Gastrocnemius medialis (tissue), 4 donors: Measurements from ENCODE around the gene SH3GL1. TPM values are rescaled to one million over a fixed set of nuclear protein-coding genes. Genes with fewer than 3 reads are reported as not detected.

Experiments
- ATAC-seq, 2 donors: fragments of 150-250 bp; one replicate each; pipeline ENCODE4 v1.9.1; 2016
- DNase-seq, 2 donors: peaks; one replicate each; pipeline ENCODE4 v3.0.0-alpha.2; 2019
- H3K27ac ChIP-seq, 4 donors: fragments of 200-600 bp; sonication (generic); 1 replicate in 1 of 4; 2 replicates in 3 of 4; pipeline ENCODE4 v1.5.1; 2016 to 2018; ENCODE audit warnings: mild to moderate bottlenecking in 2 of 4, moderate library complexity in 1 of 4
- H3K27me3 ChIP-seq, 3 donors: fragments of 200-600 bp; sonication (generic) in 2 of 3; 1 replicate in 1 of 3; 2 replicates in 2 of 3; pipeline versions ENCODE4 v1.5.1 to v1.6.0; 2016 to 2019; ENCODE audit warnings: mild to moderate bottlenecking in 1 of 3, moderate library complexity in 1 of 3
- H3K36me3 ChIP-seq, 2 donors: fragments of 200-600 bp; sonication (generic) in 1 of 2; one replicate each; pipeline ENCODE4 v1.5.1; 2017 to 2018
- H3K4me1 ChIP-seq, 2 donors: fragments of 200-600 bp; sonication (generic) in 1 of 2; one replicate each; pipeline ENCODE4 v1.5.1; 2016 to 2017; ENCODE audit warnings: mild to moderate bottlenecking in 2 of 2
- H3K4me3 ChIP-seq, 4 donors: fragments of 200-600 bp; sonication (generic) in 3 of 4; 1 replicate in 1 of 4; 2 replicates in 3 of 4; pipeline ENCODE4 v1.5.1; 2016 to 2019; ENCODE audit warnings: mild to moderate bottlenecking in 2 of 4
- H3K9me3 ChIP-seq, 3 donors: fragments of 200-600 bp; sonication (generic) in 2 of 3; 1 replicate in 1 of 3; 2 replicates in 2 of 3; pipeline ENCODE4 v1.5.1; 2016 to 2019
- CTCF ChIP-seq, 5 experiments: fragments of 450-650 bp in 3 of 5; fragments of 200-600 bp in 2 of 5; sonication (generic) in 2 of 5; IDR thresholded peaks in 4 of 5; conservative IDR thresholded peaks in 1 of 5; 1 replicate in 4 of 5; 2 replicates in 1 of 5; pipeline ENCODE4 v1.5.1; 2016 to 2019; ENCODE audit warnings: antibody characterized with exemption in 5 of 5, mild to moderate bottlenecking in 3 of 5, moderate library complexity in 3 of 5
- POLR2A ChIP-seq, 2 donors: fragments of 450-650 bp; IDR thresholded peaks; one replicate each; pipeline ENCODE4 v1.6.1; 2017; ENCODE audit warnings: antibody characterized with exemption in 2 of 2, mild to moderate bottlenecking in 2 of 2, moderate library complexity in 2 of 2
- in situ Hi-C, 4 donors: fragments of 200-750 bp; cut with MboI; loops; one replicate each; pipeline versions ENCODE4 v1.15.0 to v1.8.0; 2017; ENCODE audit warnings: low sequenced_read_pairs in 4 of 4
- intact Hi-C: fragments of 100-400 bp; cut with DNase I; formaldehyde crosslinking; loops from one replicate; pipeline ENCODE4 v1.15.1; 2023; ENCODE audit warnings: low total_unique reads
- total RNA-seq, 4 donors: library from RNA; depleted of rRNA; stranded (reverse); fragments of >200 nt; gene quantifications; one replicate each; pipeline versions ENCODE4 v1.1.0 to v1.2.3, GENCODE V29; 2016

Gene SH3GL1
- total RNA-seq, 4 donors from 2014 or later, result 11.6 to 19.4 (median 15.8) TPM

GRCh38 chr19:4429771-4430171 is 29.4 kb upstream of the SH3GL1 start:
- TF ChIP-seq POLR2A (IDR thresholded peaks at IDR 0.05) (no peak), CTCF (IDR thresholded peaks at IDR 0.05 in 4 of 5, conservative IDR thresholded peaks at IDR 0.05 in 1 of 5) (no peak)
- Histone ChIP-seq H3K27me3 (no peaks in the 10 kb centered on the region), H3K4me3 (no peak overlapping the region), H3K4me1 (no peaks in the 10 kb centered on the region), H3K9me3 (no peaks in the 10 kb centered on the region), H3K27ac (no peak overlapping the region), H3K36me3 (peaks cover 0 to 34% of the 10 kb centered on the region in 2 donors)
- ATAC-seq (no peak), DNase-seq (no peak)
- in situ Hi-C loops, result no loop called here
- intact Hi-C loops, result no loop called here

- TF ChIP-seq CTCF (IDR thresholded peaks at IDR 0.05 in 4 of 5, conservative IDR thresholded peaks at IDR 0.05 in 1 of 5) (no peak), POLR2A (IDR thresholded peaks at IDR 0.05) (no peak)
- Histone ChIP-seq H3K4me1 (no peaks in the 10 kb centered on the region), H3K4me3 (no peak overlapping the region), H3K27me3 (no peaks in the 10 kb centered on the region), H3K36me3 (peaks cover 0 to 34% of the 10 kb centered on the region in 2 donors), H3K9me3 (no peaks in the 10 kb centered on the region), H3K27ac (no peak overlapping the region)
- DNase-seq (no peak), ATAC-seq (no peak)
- in situ Hi-C loops, result no loop called here
- intact Hi-C loops, result no loop called here
Observed at GRCh38 chr19:4429256-4429655, 28.9 kb upstream of the SH3GL1 start.

GRCh38 chr19:4428326-4428975 is 28.1 kb upstream of the SH3GL1 start:
- H3K9me3 ChIP-seq, result no peaks in the 10 kb centered on the region
- in situ Hi-C loops, result no loop called here
- DNase-seq (no peak), ATAC-seq (no peak)
- no peak overlapping the region for H3K4me3 ChIP-seq
- H3K27me3 ChIP-seq, result no peaks in the 10 kb centered on the region
- intact Hi-C loops, result no loop called here
- no peaks in the 10 kb centered on the region for H3K4me1 ChIP-seq
- TF ChIP-seq CTCF (IDR thresholded peaks at IDR 0.05 in 4 of 5, conservative IDR thresholded peaks at IDR 0.05 in 1 of 5) (no peak), POLR2A (IDR thresholded peaks at IDR 0.05) (no peak)
- no peak overlapping the region for H3K27ac ChIP-seq
- H3K36me3 ChIP-seq, result peaks cover 0 to 33% of the 10 kb centered on the region in 2 donors

DNA sequence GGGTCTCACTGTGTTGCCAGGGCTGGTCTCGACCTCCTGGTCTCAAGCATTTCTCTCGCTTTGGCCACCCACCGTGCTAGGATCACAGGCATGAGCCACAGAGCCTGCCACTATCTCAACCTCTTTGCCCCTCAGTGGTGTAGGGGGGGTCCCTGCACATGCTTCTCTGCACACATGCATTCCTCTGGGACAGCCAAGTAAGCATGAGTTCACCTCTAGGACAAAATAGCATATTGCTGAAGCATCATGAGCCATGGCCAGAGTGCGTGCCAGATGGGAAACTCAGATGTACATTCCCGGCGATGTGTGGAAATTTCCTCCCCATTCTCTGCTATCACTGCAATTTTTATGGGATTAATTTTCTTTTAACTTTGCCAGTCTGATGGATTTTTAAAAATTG is 25.2 kb upstream of the SH3GL1 start:
- TF ChIP-seq POLR2A (IDR thresholded peaks at IDR 0.05) (no peak), CTCF (IDR thresholded peaks at IDR 0.05 in 4 of 5, conservative IDR thresholded peaks at IDR 0.05 in 1 of 5) (no peak)
- no peaks in the 10 kb centered on the region for H3K9me3 ChIP-seq
- no peaks in the 10 kb centered on the region for H3K4me1 ChIP-seq
- H3K36me3 ChIP-seq, result peaks cover 0 to 20% of the 10 kb centered on the region in 2 donors
- intact Hi-C loops (no loop called here), in situ Hi-C loops (no loop called here)
- H3K27ac ChIP-seq, result no peak overlapping the region
- no peak overlapping the region for H3K4me3 ChIP-seq
- ATAC-seq (no peak), DNase-seq (no peak)
- no peaks in the 10 kb centered on the region for H3K27me3 ChIP-seq
